ENCODE measurements around the gene TUSC2. TPM values are rescaled to one million over a fixed set of nuclear protein-coding genes. Genes with fewer than 3 reads are reported as not detected.
A peak's percentile ranks its signal among the peaks of the same experiment; 100 is the strongest.

Gene TUSC2
- polyA plus RNA-seq, 3 donors = 22.6 to 25.7 (median 24.5) TPM

GRCh38 chr3:50355829-50356552 lies 28.0 kb upstream of the TUSC2 start:
- DNase-seq (ENCODE audit: low read depth in 3 of 3, low spot score in 2 of 3) = no peak

GRCh38 chr3:50354850-50355249 lies 26.8 kb upstream of the TUSC2 start:
- DNase-seq (ENCODE audit: low read depth in 3 of 3, low spot score in 2 of 3) = no peak

GRCh38 chr3:50354186-50354764 lies 26.3 kb upstream of the TUSC2 start:
- DNase-seq (ENCODE audit: low read depth in 3 of 3, low spot score in 2 of 3) = no peak

- no peak for DNase-seq (ENCODE audit: low read depth in 3 of 3, low spot score in 2 of 3)
These were observed 25.4 kb upstream of the TUSC2 start for GRCh38 chr3:50353245-50354004.

GRCh38 chr3:50352781-50353180 lies 24.8 kb upstream of the TUSC2 start:
- no peak for DNase-seq (ENCODE audit: low read depth in 3 of 3, low spot score in 2 of 3)

- DNase-seq (ENCODE audit: low read depth in 3 of 3, low spot score in 2 of 3) = no peak
These were observed 23.3 kb upstream of the TUSC2 start for GRCh38 chr3:50351323-50351697.

GRCh38 chr3:50350527-50351322 lies 22.7 kb upstream of the TUSC2 start, which contains the start of the genes CYB561D2 and NPRL2:
Gene CYB561D2 (plus strand): TSS chr3:50350862. CDS start chr3:50351434, 572 bp downstream.
Gene NPRL2 (minus strand): TSS chr3:50350775. CDS start chr3:50350652, 123 bp downstream.
- peak in 2 of 3 donors; percentile 84 to 85 for DNase-seq (ENCODE audit: low read depth in 3 of 3, low spot score in 2 of 3)

- no peak for DNase-seq (ENCODE audit: low read depth in 3 of 3, low spot score in 2 of 3)
These were observed 22.1 kb upstream of the TUSC2 start for GRCh38 chr3:50350213-50350526.

GRCh38 chr3:50347187-50347813 lies 19.3 kb upstream of the TUSC2 start:
- no peak for DNase-seq (ENCODE audit: low read depth in 3 of 3, low spot score in 2 of 3)

GRCh38 chr3:50345586-50346234 lies 17.7 kb upstream of the TUSC2 start, which contains the start of gene ZMYND10:
Gene ZMYND10 (minus strand): TSS chr3:50345732. CDS start chr3:50345579, 153 bp downstream.
- DNase-seq (ENCODE audit: low read depth in 3 of 3, low spot score in 2 of 3) = no peak

- DNase-seq (ENCODE audit: low read depth in 3 of 3, low spot score in 2 of 3) = no peak
These were observed 17.0 kb upstream of the TUSC2 start for GRCh38 chr3:50345008-50345407.

GRCh38 chr3:50342813-50343633 lies 15.0 kb upstream of the TUSC2 start:
- DNase-seq (ENCODE audit: low read depth in 3 of 3, low spot score in 2 of 3) = no peak

GRCh38 chr3:50341996-50342650 lies 14.1 kb upstream of the TUSC2 start:
- no peak for DNase-seq (ENCODE audit: low read depth in 3 of 3, low spot score in 2 of 3)

- DNase-seq (ENCODE audit: low read depth in 3 of 3, low spot score in 2 of 3) = no peak
These were observed 13.5 kb upstream of the TUSC2 start for GRCh38 chr3:50341537-50341936.

GRCh38 chr3:50340448-50341329 lies 12.7 kb upstream of the TUSC2 start, which contains the start of gene RASSF1:
Gene RASSF1 (minus strand): TSS chr3:50340836. CDS start chr3:50340805, 31 bp downstream.
- no peak for DNase-seq (ENCODE audit: low read depth in 3 of 3, low spot score in 2 of 3)

GRCh38 chr3:50340147-50340447 lies 12.1 kb upstream of the TUSC2 start:
- no peak for DNase-seq (ENCODE audit: low read depth in 3 of 3, low spot score in 2 of 3)

GRCh38 chr3:50339485-50340146 lies 11.6 kb upstream of the TUSC2 start:
- no peak for DNase-seq (ENCODE audit: low read depth in 3 of 3, low spot score in 2 of 3)
